IMR-90 (cell line): ENCODE measurements around the gene STARD6. TPM values are rescaled to one million over a fixed set of nuclear protein-coding genes. Genes with fewer than 3 reads are reported as not detected.

Experiments used
- ATAC-seq: fragments of 200-7000 bp; cut with Tn5 transposase; 2 replicates; pipeline ENCODE4 v1.9.1; 2020; ENCODE audit warnings: low read depth, mild to moderate bottlenecking, moderate library complexity
- BruUV-seq: library from RNA; stranded (reverse); fragments of 400-500 nt; replicated peaks from 2 replicates; lab custom pipeline; 2021; lab: Mats Ljungman, UMichigan
- CTCF ChIA-PET: fragments of 300-600 bp; formaldehyde crosslinking; extraction: SDS; loops from one replicate; lab custom pipeline; 2021; ENCODE audit warnings: antibody characterized with exemption; lab: Yijun Ruan, JAX
- POLR2A ChIA-PET: fragments of 300-600 bp; sonication (Branson Sonifier 250); formaldehyde crosslinking; loops from one replicate; lab custom pipeline; 2022; ENCODE audit warnings: antibody characterized with exemption; ENCODE audit not compliant: unreplicated experiment; lab: Charles Lee
- DNase-seq: peaks from one replicate; pipeline ENCODE4 v3.0.0; 2013
- H2AFZ ChIP-seq: replicated peaks from 2 replicates; pipeline ENCODE3; 2013; ENCODE audit warnings: low read length, mild to moderate bottlenecking; ENCODE audit not compliant: poor library complexity
- H2AK5ac ChIP-seq: 2 replicates; pipeline ENCODE4 v1.6.1; 2013; ENCODE audit warnings: low read depth, low read length, inconsistent platforms
- H2AK9ac ChIP-seq: replicated peaks from 2 replicates; pipeline ENCODE3; 2013; ENCODE audit warnings: mild to moderate bottlenecking, low read depth, low read length, moderate library complexity; ENCODE audit not compliant: poor library complexity
- H2BK120ac ChIP-seq: 2 replicates; pipeline ENCODE4 v1.6.1; 2013; ENCODE audit warnings: low read depth, low read length, inconsistent platforms
- H2BK15ac ChIP-seq: 3 replicates; pipeline ENCODE4 v1.6.1; 2013; ENCODE audit warnings: low read depth, low read length, inconsistent platforms
- H2BK20ac ChIP-seq: 2 replicates; pipeline ENCODE4 v1.6.1; 2013; ENCODE audit warnings: low read depth, mild to moderate bottlenecking, inconsistent platforms, low read length, moderate library complexity
- H2BK5ac ChIP-seq: 2 replicates; pipeline ENCODE4 v1.6.1; 2013; ENCODE audit warnings: mild to moderate bottlenecking, low read depth, low read length, inconsistent platforms; ENCODE audit not compliant: poor library complexity, severe bottlenecking
- H3K14ac ChIP-seq: replicated peaks from 2 replicates; pipeline ENCODE4 v1.6.1; 2013; ENCODE audit warnings: low read depth, low read length, inconsistent platforms
- H3K18ac ChIP-seq: 2 replicates; pipeline ENCODE4 v1.6.1; 2013; ENCODE audit warnings: low read depth, low read length, control low read depth
- H3K23ac ChIP-seq: 2 replicates; pipeline ENCODE4 v1.6.1; 2013; ENCODE audit warnings: low read depth, low read length, inconsistent platforms
- H3K27ac ChIP-seq: 2 replicates; pipeline ENCODE4 v1.5.1; 2013; ENCODE audit warnings: mild to moderate bottlenecking, control low read depth, low read length; ENCODE audit not compliant: insufficient read depth
- H3K27me3 ChIP-seq: 2 replicates; pipeline ENCODE4 v1.6.1; 2013; ENCODE audit warnings: low read length; ENCODE audit not compliant: control insufficient read depth, insufficient read depth
- H3K36me3 ChIP-seq: 2 replicates; pipeline ENCODE4 v1.6.1; 2013; ENCODE audit warnings: low read length, mixed read lengths; ENCODE audit not compliant: control insufficient read depth, insufficient read depth
- H3K4ac ChIP-seq: 2 replicates; pipeline ENCODE4 v1.6.1; 2013; ENCODE audit warnings: low read depth, low read length, inconsistent platforms
- H3K4me1 ChIP-seq: 2 replicates; pipeline ENCODE4 v1.6.1; 2013; ENCODE audit warnings: low read length, mixed read lengths; ENCODE audit not compliant: control insufficient read depth, insufficient read depth
- H3K4me2 ChIP-seq: 2 replicates; pipeline ENCODE4 v1.6.1; 2013; ENCODE audit warnings: low read depth, mild to moderate bottlenecking, control low read depth, low read length, moderate library complexity
- H3K4me3 ChIP-seq: 2 replicates; pipeline ENCODE4 v1.5.1; 2013; ENCODE audit warnings: low read depth, mild to moderate bottlenecking, control low read depth, low read length, moderate library complexity; ENCODE audit not compliant: insufficient read depth
- H3K56ac ChIP-seq: 2 replicates; pipeline ENCODE4 v1.6.1; 2013; ENCODE audit warnings: low read length, inconsistent platforms; ENCODE audit not compliant: insufficient read depth; ENCODE audit errors: extremely low read depth
- H3K79me1 ChIP-seq, 2 experiments: 2 replicates each; pipeline ENCODE4 v1.6.1; 2013; ENCODE audit warnings: low read length in 2 of 2, inconsistent platforms in 1 of 2, low read depth in 1 of 2
- H3K9ac ChIP-seq: 2 replicates; pipeline ENCODE4 v1.6.1; 2013; ENCODE audit warnings: low read depth, low read length, control low read depth
- H3K9me1 ChIP-seq: 2 replicates; pipeline ENCODE4 v1.6.1; 2013; ENCODE audit warnings: low read length, inconsistent platforms; ENCODE audit not compliant: insufficient read depth
- H3K9me3 ChIP-seq: 2 replicates; pipeline ENCODE4 v1.6.1; 2013; ENCODE audit warnings: low read length; ENCODE audit not compliant: control insufficient read depth, insufficient read depth
- H4K20me1 ChIP-seq: 2 replicates; pipeline ENCODE4 v1.6.1; 2013; ENCODE audit warnings: low read length, inconsistent platforms; ENCODE audit not compliant: insufficient read depth
- H4K5ac ChIP-seq: 2 replicates; pipeline ENCODE4 v1.6.1; 2013; ENCODE audit warnings: mild to moderate bottlenecking, low read depth, low read length, control low read depth
- H4K8ac ChIP-seq, 2 experiments: 2 replicates each; pipeline ENCODE4 v1.6.1; 2013; ENCODE audit warnings: low read depth in 2 of 2, low read length in 2 of 2, control low read depth in 1 of 2, inconsistent platforms in 1 of 2
- H4K91ac ChIP-seq: 2 replicates; pipeline ENCODE4 v1.6.1; 2013; ENCODE audit warnings: low read depth, low read length, inconsistent platforms; ENCODE audit not compliant: insufficient read depth
- BHLHE40 ChIP-seq: fragments of 150-350 bp; IDR thresholded peaks from 2 replicates; pipeline ENCODE4 v1.6.1; 2016; ENCODE audit warnings: mild to moderate bottlenecking, low read depth, low read length
- CHD1 ChIP-seq: IDR thresholded peaks from 2 replicates; pipeline ENCODE4 v1.6.1; 2012; ENCODE audit warnings: low read depth, low read length, improper control_type of control experiment
- MAFK ChIP-seq: IDR thresholded peaks from 2 replicates; pipeline ENCODE4 v1.6.1; 2012; ENCODE audit warnings: low read depth, low read length, improper control_type of control experiment
- MAZ ChIP-seq: IDR thresholded peaks from 2 replicates; pipeline ENCODE4 v1.6.1; 2012; ENCODE audit warnings: low read depth, mild to moderate bottlenecking, low read length, improper control_type of control experiment, moderate library complexity, borderline replicate concordance
- MXI1 ChIP-seq: IDR thresholded peaks from 2 replicates; pipeline ENCODE4 v1.6.1; 2012; ENCODE audit warnings: low read depth, mild to moderate bottlenecking, low read length, moderate library complexity, borderline replicate concordance
- NFE2L2 ChIP-seq: fragments of 150-350 bp; IDR thresholded peaks from 2 replicates; pipeline ENCODE4 v1.6.1; 2016; ENCODE audit warnings: low read depth, mild to moderate bottlenecking, low read length
- POLR2A ChIP-seq: IDR thresholded peaks from 2 replicates; pipeline ENCODE4 v1.6.1; 2012; ENCODE audit warnings: mild to moderate bottlenecking, low read depth, low read length
- RAD21 ChIP-seq: IDR thresholded peaks from 2 replicates; pipeline ENCODE4 v1.6.1; 2012; ENCODE audit warnings: low read length, improper control_type of control experiment
- RCOR1 ChIP-seq: IDR thresholded peaks from 2 replicates; pipeline ENCODE4 v1.6.1; 2012; ENCODE audit warnings: mild to moderate bottlenecking, low read length, improper control_type of control experiment; ENCODE audit not compliant: insufficient replicate concordance
- RFX5 ChIP-seq: IDR thresholded peaks from 2 replicates; pipeline ENCODE4 v1.8.0; 2012; ENCODE audit warnings: low read depth, mild to moderate bottlenecking, low read length, moderate library complexity
- SMC3 ChIP-seq: fragments of 150-350 bp; IDR thresholded peaks from 2 replicates; pipeline ENCODE4 v1.6.1; 2016; ENCODE audit warnings: low read depth, mild to moderate bottlenecking, antibody characterized with exemption, low read length, moderate library complexity
- WGBS, 2 experiments: methylation state at CpG; one replicate each; pipeline versions ENCODE4 v1.1.5 to v1.1.7; 2013; ENCODE audit warnings: missing lambda C conversion rate in 2 of 2; ENCODE audit not compliant: insufficient read length in 1 of 2; ENCODE audit errors: extremely low coverage in 2 of 2; 5-methylcytosine and 5-hydroxymethylcytosine counted together
- dilution Hi-C: fragments of 300-500 bp; cut with HindIII; formaldehyde crosslinking; loops from one replicate; pipeline ENCODE4 v1.14.3; 2018; ENCODE audit warnings: low sequenced_read_pairs; ENCODE audit not compliant: unreplicated experiment
- in situ Hi-C: fragments of 300-500 bp; cut with MboI; formaldehyde crosslinking; loops from 3 replicates; pipeline ENCODE4 v1.14.3; 2019; ENCODE audit warnings: low sequenced_read_pairs, inconsistent platforms, mixed read lengths
- intact Hi-C: fragments of 100-400 bp; cut with micrococcal nuclease; formaldehyde crosslinking; loops from 2 replicates; pipeline ENCODE4 v1.10.0; 2022
- polyA plus RNA-seq, 3 experiments: library from polyadenylated mRNA; depleted of rRNA; stranded (reverse); fragments of >200 nt; gene quantifications; 2 replicates each; pipeline ENCODE4 v1.2.3, GENCODE V29; 2012; ENCODE audit warnings: low replicate concordance in 1 of 3
- total RNA-seq: library from RNA; depleted of rRNA; stranded (reverse); fragments of >200 nt; gene quantifications from 2 replicates; pipeline ENCODE4 v1.2.3, GENCODE V29; 2012
- TF ChIP-seq, protein P1 (sequence below): fragments of 150-350 bp; IDR thresholded peaks from 2 replicates; pipeline ENCODE4 v1.6.1; 2017; ENCODE audit warnings: mild to moderate bottlenecking, antibody characterized with exemption, low read length, low read depth

Gene STARD6
- total and polyA plus RNA-seq, 2 of the 4 experiments (the other 2 are of a cell fraction), result not detected

DNA sequence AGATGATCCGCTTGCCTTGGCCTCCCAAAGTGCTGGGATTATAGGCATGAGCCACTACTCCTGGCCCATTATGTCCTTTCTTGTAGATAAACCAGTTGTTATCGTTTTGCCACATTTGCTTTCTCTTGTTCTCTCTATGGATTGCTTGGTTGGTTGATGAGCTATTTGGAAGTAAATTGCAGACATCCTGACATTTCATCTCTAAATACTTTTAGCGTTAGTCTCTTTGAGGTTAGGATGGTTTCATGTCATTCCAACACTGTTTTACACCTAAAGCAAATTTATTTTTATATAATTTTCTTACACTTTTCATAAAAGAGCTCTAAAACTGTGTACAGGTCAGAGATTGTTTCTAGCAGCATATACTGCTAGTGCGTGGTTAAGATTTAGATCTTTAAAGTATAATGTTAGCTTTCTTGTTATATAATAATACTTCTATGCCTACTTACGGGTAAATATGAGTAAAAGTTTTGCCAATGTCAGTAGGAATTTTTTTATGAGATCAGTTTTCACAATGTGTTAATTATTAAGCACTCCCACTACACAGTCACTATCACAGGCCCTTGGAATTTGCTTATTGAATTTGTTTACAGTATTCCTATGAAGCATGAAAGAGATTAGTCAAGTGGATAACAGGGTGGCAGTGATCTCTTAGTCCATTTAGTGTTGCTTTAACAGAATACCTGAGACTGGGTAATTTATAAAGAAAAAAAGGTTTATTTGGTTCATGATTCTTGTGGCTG lies 78.0 kb downstream of the STARD6 start:
- Histone ChIP-seq H2AK5ac (no peak overlapping the region), H4K91ac (no peak overlapping the region), H2BK15ac (no peak overlapping the region), H2BK5ac (no peak overlapping the region), H4K8ac (no peak overlapping the region), H3K23ac (no peak overlapping the region), H3K56ac (no peak overlapping the region), H3K79me1 (peaks cover 3 to 8% of the 10 kb centered on the region in 2 experiments; a peak in 3 of 4 replicates), H4K20me1 (no peaks in the 10 kb centered on the region), H2AK9ac (no peak overlapping the region), H2BK120ac (no peak overlapping the region), H2BK20ac (no peak overlapping the region), H3K4ac (no peak overlapping the region), H3K9me3 (no peaks in the 10 kb centered on the region), H2AFZ (no peak overlapping the region), H3K4me2 (no peak overlapping the region), H3K4me3 (no peak overlapping the region), H3K14ac (no peak overlapping the region), H3K27ac (no peak overlapping the region), H4K5ac (no peak overlapping the region), H3K18ac (no peak overlapping the region), H3K9me1 (no peaks in the 10 kb centered on the region), H3K4me1 (no peaks in the 10 kb centered on the region), H3K9ac (no peak overlapping the region), H3K27me3 (no peaks in the 10 kb centered on the region), H3K36me3 (peaks cover 7% of the 10 kb centered on the region)
- BruUV-seq, result no TSS peak
- dilution Hi-C loops (no loop called here), intact Hi-C loops (no loop called here), in situ Hi-C loops (no loop called here)
- no peak for ATAC-seq
- TF ChIP-seq MAZ (no peak), NFE2L2 (no peak), MAFK (no peak), CHD1 (no peak), RAD21 (no peak), RFX5 (no peak), BHLHE40 (no peak), RCOR1 (no peak), POLR2A (no peak), MXI1 (no peak), SMC3 (no peak)
- TF ChIP-seq, protein P1, sequence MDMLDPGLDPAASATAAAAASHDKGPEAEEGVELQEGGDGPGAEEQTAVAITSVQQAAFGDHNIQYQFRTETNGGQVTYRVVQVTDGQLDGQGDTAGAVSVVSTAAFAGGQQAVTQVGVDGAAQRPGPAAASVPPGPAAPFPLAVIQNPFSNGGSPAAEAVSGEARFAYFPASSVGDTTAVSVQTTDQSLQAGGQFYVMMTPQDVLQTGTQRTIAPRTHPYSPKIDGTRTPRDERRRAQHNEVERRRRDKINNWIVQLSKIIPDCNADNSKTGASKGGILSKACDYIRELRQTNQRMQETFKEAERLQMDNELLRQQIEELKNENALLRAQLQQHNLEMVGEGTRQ, result no peak
- WGBS, 2 experiments, result no CpG with 5 or more reads among the region's 5 CpGs
- no peak for DNase-seq
- POLR2A ChIA-PET, result no interaction called here
- CTCF ChIA-PET, result interaction anchor here (1.0 kb wide), 1 partner anchor 51 kb away, joined by 3 read pairs; no protein-coding TSS in a partner anchor
